Measurements from ENCODE around the gene MRPL27. TPM values are rescaled to one million over a fixed set of nuclear protein-coding genes. Genes with fewer than 3 reads are reported as not detected.

MRPL27 gene
- total RNA-seq, 1 experiment from 2014 or later, result 115 TPM

- H3K4me3 ChIP-seq, result no peak overlapping the region
- DNase-seq (ENCODE audit: low read depth in 1 of 2, low spot score in 2 of 2), result no peak
- H3K27ac ChIP-seq, result no peak overlapping the region
- no peaks in the 10 kb centered on the region for H3K4me1 ChIP-seq (replicated peaks)
- no peaks in the 10 kb centered on the region for H3K36me3 ChIP-seq
- H3K9me3 ChIP-seq (replicated peaks), result no peaks in the 10 kb centered on the region
- H3K27me3 ChIP-seq (replicated peaks), result peaks cover 6% of the 10 kb centered on the region; the same call in 1 of the 2 replicates
Measured at GRCh38 chr17:50319306-50320004, 53.5 kb downstream of the MRPL27 start.

GRCh38 chr17:50318501-50319285 is 54.3 kb downstream of the MRPL27 start:
- no peak for DNase-seq (ENCODE audit: low read depth in 1 of 2, low spot score in 2 of 2)
- Histone ChIP-seq H3K4me3 (no peak overlapping the region), H3K9me3 (replicated peaks) (no peaks in the 10 kb centered on the region), H3K27ac (no peak overlapping the region), H3K36me3 (no peaks in the 10 kb centered on the region), H3K27me3 (replicated peaks) (peaks cover 14% of the 10 kb centered on the region; the same call in 1 of the 2 replicates), H3K4me1 (replicated peaks) (no peaks in the 10 kb centered on the region)

Other genes with a start within 250 kb of the MRPL27 start
- gene SAMD14, start 243.0 kb downstream of the MRPL27 start, total RNA-seq (2014; rRNA removed; shearing (Covaris generic)), result 0.11 TPM in 1 of 2 replicates, not detected in the other
- gene PPP1R9B, start 222.5 kb downstream of the MRPL27 start, total RNA-seq (2014; rRNA removed; shearing (Covaris generic)), result 69.4 and 70.1 TPM in 2 replicates
- 2.4 TPM in 1 of 2 replicates, not detected in the other for gene SGCA, start 207.2 kb downstream of the MRPL27 start, total RNA-seq (2014; rRNA removed; shearing (Covaris generic))
- gene COL1A1, start 171.6 kb downstream of the MRPL27 start, total RNA-seq (2014; rRNA removed; shearing (Covaris generic)), result 957 and 2,133 TPM in 2 replicates
- 0.05 TPM in 1 of 2 replicates, not detected in the other for gene TMEM92, start 98.7 kb downstream of the MRPL27 start, total RNA-seq (2014; rRNA removed; shearing (Covaris generic))
- gene XYLT2, start 27.1 kb downstream of the MRPL27 start, total RNA-seq (2014; rRNA removed; shearing (Covaris generic)), result 27.7 and 41.8 TPM in 2 replicates
- 24.1 and 54.5 TPM in 2 replicates for gene EME1, start within 50 bp of the MRPL27 start, total RNA-seq (2014; rRNA removed; shearing (Covaris generic))
- gene LRRC59, start 24.3 kb upstream of the MRPL27 start, total RNA-seq (2014; rRNA removed; shearing (Covaris generic)), result 321 and 329 TPM in 2 replicates
- 14.9 and 26.5 TPM in 2 replicates for gene ACSF2, start 53.0 kb upstream of the MRPL27 start, total RNA-seq (2014; rRNA removed; shearing (Covaris generic))
- not detected in 2 replicates for gene CHAD, start 95.7 kb upstream of the MRPL27 start, total RNA-seq (2014; rRNA removed; shearing (Covaris generic))
- 10.0 and 15.8 TPM in 2 replicates for gene RSAD1, start 105.7 kb upstream of the MRPL27 start, total RNA-seq (2014; rRNA removed; shearing (Covaris generic))
- not detected in 2 replicates for gene MYCBPAP, start 135.3 kb upstream of the MRPL27 start, total RNA-seq (2014; rRNA removed; shearing (Covaris generic))
- gene EPN3, start 159.6 kb upstream of the MRPL27 start, total RNA-seq (2014; rRNA removed; shearing (Covaris generic)), result 0.03 TPM in 1 of 2 replicates, not detected in the other
- 35.7 and 50.7 TPM in 2 replicates for gene SPATA20, start 174.0 kb upstream of the MRPL27 start, total RNA-seq (2014; rRNA removed; shearing (Covaris generic))
- gene CACNA1G, start 187.5 kb upstream of the MRPL27 start, total RNA-seq (2014; rRNA removed; shearing (Covaris generic)), result 0.13 TPM in 1 of 2 replicates, not detected in the other

All from SJSA1 (cell line).